ENCODE measurements around the gene CRTAC1.

CRTAC1 gene

DNA sequence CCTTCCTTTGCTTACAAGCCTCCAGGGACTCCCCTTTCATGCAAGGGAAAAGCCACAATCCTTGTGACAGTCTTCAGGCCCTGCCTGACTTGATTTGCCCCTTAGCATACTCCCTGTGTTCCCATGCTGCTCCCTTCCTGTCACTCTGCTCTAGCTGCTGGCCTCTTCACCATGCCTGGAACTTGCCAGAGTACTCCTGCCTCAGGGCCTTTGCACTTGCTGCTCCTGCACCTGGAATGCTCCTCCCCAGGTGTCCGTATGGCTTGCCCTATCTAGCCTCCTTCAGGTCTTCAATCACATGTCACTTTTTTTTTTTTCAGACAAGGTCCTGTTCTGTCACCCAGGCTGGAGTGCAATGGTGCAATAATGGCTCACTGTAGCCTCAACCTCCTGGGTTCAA is 203.5 kb downstream of the CRTAC1 start:
- no peak for DNase-seq

DNA sequence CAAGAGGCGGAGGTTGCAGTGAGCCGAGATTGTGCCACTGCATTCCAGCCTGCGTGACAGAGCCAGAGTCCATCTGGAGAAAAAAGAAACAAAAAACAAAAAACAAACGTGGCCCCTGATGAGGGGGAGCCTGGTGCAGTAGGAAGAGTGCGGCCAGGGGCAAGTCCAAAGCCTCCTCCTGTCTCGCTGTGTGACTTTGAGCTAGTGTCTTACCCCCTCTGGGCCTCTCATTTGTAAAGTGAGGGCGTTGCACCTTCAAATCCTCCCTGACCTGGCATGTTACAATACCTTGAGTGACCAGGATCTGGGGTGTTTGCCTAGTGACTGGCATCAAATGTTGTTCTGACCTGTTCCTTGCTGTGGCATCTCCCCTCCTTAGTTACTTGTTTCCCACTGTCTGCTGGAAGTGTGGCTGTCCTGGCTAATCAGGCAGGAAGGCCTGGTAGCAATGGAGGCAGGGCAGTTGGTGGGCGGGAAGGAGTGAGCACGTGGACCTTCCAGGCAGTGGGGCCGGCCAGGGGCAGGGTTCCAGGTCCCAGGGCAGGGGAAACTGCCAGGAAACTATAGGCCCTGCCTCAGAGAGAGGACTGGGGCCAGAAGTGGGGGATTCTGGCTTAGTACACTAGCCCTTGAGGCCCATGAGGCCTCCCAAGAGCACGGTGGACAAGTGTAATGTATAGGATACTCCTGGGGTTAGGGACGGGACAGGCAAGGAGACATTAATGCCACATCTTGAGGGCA is 205.2 kb downstream of the CRTAC1 start:
- no peak for DNase-seq

DNA sequence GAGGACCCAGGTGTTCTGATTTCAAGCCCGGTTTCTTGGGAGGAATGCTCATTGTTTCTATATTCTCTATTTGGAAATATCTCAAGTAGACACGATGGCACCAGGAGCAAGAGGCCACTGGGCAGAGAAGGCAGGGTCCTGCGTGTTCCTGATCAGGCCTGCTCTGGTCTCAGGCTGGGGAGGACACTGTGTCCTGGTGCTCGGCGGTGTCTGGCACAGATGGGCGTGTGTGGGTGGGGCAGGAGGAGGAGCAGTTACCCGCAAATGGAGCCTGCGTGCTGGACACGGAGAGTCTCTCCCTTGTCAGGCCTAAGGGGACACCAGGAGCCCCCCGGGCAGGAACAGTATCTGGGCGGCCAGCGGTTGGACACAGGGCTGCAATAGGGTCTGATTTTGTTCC is 206.7 kb downstream of the CRTAC1 start:
- no peak for DNase-seq

DNA sequence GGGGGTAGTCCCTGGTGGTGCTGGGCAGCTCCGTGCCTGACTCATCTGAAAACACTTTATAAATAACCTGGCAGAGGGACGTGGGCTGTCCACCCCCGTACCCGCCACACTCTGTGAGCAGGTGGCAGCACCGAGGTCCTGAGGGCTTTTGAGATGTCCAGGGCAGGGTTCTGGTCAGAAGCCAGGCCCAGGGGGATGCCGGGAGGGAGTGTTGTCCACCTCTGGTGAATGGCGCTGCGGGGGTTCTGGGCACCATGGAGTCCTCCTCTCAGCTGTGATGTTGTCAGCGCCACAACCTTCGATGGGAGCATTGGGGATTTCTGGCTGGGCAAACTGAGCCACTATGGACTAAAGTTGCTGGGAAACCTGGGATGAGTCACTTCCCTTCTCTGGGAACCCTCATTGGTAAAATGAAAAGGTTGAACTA is 208.1 kb downstream of the CRTAC1 start:
- DNase-seq = no peak

DNA sequence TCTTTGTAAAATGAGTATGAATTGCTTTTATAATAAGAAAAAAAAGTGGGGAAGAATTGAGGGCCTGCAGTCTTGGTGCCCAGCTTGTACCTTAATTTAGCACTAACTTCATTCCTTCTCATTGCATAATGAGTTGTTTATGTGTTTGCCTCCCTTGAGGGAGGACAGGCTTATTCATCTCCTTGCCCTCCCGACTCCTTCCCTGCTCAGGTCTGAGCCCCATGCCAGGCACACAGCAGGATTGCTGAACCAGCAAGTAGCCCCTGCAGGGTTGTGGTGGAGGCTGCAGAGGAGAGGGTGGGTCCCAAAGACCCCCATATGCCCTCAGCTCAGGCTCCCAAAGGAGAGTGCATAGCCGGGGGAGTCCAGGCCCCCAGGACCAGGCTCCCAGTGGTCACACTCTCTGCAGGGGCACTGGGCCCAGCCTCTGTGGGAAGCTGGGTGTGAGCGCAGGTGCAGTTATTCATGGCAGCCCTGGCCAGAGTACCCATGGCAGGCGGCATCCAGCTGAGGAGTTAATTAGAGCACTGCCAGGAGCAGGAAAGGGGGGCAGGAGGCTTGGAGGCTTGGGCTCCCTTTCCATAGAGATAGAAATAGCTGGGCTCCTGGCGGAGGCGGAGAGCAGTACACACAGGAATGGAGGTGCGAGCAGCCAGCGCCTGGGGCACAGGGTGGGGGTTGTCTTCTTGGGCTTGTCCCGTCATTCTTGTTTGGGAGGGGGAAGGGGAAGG is 208.9 kb downstream of the CRTAC1 start:
- no peak for DNase-seq

DNA sequence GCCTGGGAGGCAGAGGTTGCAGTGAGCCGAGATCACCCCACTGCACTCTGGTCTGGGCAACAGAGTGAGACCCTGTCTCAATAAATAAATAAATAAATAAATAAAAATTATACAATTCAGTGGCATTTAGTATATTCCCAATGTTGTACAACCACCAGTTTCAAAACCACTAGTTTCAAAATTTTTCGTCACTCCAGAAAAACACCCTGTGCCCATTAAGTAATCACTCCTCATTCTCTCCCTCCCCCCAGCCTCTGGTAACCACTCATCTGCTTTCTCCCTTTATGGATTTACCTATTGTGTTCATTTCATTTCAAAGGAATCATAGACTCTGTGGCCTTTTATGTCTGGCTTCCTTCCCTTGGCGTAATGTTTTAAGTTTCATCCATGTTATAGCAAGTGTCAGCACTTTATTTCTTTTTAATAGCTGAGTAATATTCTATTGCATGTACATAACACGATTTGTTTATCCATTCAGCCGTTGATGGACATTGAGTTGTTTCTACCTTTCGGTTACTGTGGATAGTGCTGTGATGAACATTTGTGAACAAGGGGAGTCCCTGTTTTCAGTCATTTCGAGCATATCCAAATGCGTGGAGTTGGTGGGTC is 210.2 kb downstream of the CRTAC1 start:
- no peak for DNase-seq

DNA sequence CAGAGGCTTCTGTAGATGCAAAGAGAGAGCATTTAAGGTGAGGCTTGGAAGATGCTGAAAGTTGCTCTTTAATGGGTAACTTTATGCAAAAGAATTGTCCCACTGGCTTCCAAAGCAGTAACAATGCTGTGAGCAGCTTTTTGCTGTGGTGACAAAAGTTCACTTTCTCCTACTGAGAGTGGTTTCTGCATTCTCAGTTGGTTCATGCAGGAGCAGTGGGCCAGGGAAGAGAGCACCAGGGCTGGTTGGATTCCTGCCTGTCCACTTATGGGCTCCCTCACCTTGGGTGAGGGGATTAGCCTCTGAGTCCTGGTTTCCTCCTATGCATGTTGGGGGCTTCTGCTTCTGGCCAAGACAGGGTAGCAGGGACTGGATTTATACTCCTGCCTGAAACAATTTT is 211.8 kb downstream of the CRTAC1 start:
- DNase-seq = no peak

DNA sequence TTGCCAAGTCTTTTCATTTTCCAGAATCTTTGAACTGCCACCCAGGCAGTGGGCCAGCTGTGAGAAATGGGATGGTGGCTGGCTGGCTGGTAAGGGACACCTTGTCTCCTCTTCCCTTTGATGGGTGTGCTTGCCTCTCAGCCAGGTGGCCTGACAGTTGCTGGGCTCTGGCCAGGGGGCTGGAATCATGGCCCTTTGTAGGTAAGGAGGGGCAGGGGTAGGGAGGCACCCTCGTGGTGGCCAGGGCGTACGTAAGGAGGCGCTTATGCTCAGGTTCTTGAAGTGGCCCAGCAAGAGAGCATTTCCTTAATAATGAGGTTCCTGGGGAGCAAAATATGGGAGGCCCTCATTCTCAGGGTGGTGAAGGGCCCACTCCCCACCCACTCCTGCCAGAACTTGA is 213.8 kb downstream of the CRTAC1 start:
- no peak for DNase-seq
